Gastroesophageal sphincter (tissue), 3 donors: Measurements from ENCODE around the gene CCR2.

Experiments used
- POLR2A ChIP-seq, 2 donors: fragments of 450-650 bp; IDR thresholded peaks; one replicate each; pipeline ENCODE4 v1.6.1; 2017; ENCODE audit warnings: antibody characterized with exemption in 2 of 2, mild to moderate bottlenecking in 2 of 2, moderate library complexity in 1 of 2
- POLR2AphosphoS5 ChIP-seq: sonication (generic); formaldehyde crosslinking; IDR thresholded peaks from one replicate; pipeline ENCODE4 v1.6.1; 2017; ENCODE audit warnings: antibody characterized with exemption
- TF ChIP-seq, protein P1 (sequence below), 4 experiments: fragments of 200-600 bp in 2 of 4; fragments of 450-650 bp in 2 of 4; sonication (generic) in 1 of 4; IDR thresholded peaks; one replicate each; pipeline ENCODE4 v1.5.1; 2017 to 2019; ENCODE audit warnings: antibody characterized with exemption in 4 of 4, mild to moderate bottlenecking in 2 of 4, moderate library complexity in 2 of 4

DNA sequence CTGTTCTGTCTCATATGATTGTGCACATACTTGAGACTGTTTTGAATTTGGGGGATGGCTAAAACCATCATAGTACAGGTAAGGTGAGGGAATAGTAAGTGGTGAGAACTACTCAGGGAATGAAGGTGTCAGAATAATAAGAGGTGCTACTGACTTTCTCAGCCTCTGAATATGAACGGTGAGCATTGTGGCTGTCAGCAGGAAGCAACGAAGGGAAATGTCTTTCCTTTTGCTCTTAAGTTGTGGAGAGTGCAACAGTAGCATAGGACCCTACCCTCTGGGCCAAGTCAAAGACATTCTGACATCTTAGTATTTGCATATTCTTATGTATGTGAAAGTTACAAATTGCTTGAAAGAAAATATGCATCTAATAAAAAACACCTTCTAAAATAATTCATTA is 21.9 kb downstream of the CCR2 start:
- TF ChIP-seq, protein P1, sequence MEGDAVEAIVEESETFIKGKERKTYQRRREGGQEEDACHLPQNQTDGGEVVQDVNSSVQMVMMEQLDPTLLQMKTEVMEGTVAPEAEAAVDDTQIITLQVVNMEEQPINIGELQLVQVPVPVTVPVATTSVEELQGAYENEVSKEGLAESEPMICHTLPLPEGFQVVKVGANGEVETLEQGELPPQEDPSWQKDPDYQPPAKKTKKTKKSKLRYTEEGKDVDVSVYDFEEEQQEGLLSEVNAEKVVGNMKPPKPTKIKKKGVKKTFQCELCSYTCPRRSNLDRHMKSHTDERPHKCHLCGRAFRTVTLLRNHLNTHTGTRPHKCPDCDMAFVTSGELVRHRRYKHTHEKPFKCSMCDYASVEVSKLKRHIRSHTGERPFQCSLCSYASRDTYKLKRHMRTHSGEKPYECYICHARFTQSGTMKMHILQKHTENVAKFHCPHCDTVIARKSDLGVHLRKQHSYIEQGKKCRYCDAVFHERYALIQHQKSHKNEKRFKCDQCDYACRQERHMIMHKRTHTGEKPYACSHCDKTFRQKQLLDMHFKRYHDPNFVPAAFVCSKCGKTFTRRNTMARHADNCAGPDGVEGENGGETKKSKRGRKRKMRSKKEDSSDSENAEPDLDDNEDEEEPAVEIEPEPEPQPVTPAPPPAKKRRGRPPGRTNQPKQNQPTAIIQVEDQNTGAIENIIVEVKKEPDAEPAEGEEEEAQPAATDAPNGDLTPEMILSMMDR (IDR thresholded peaks at IDR 0.05): no peak
- TF ChIP-seq POLR2A (IDR thresholded peaks at IDR 0.05) (no peak), POLR2AphosphoS5 (no peak)
